Head of caudate nucleus (tissue), 42 donors: ENCODE measurements around the gene POU2F3.
A peak's percentile ranks its signal among the peaks of the same experiment; 100 is the strongest.

Source experiments
- DNase-seq, 42 donors: peaks; one replicate each; pipeline versions ENCODE4 v3.0.0 to v3.0.0-alpha.2; 2020 to 2021; ENCODE audit warnings: mixed read lengths in 7 of 42
- intact Hi-C: fragments of 100-400 bp; cut with DNase I; formaldehyde crosslinking; loops from one replicate; pipeline ENCODE4 v1.15.0; 2022

Gene POU2F3

GRCh38 chr11:120330045-120330444 is 90.1 kb downstream of the POU2F3 start:
- intact Hi-C loops = loop anchor here (10.0 kb wide), 1 partner anchor 55 kb away; no protein-coding TSS in a partner anchor
- no peak for DNase-seq

- intact Hi-C loops = loop anchor here (10.0 kb wide), 1 partner anchor 53 kb away; no protein-coding TSS in a partner anchor
- no peak for DNase-seq
These were observed 91.5 kb downstream of the POU2F3 start for GRCh38 chr11:120331301-120331996.

- intact Hi-C loops = loop anchor here (10.0 kb wide), 1 partner anchor 52 kb away; no protein-coding TSS in a partner anchor
- no peak for DNase-seq
These were observed 93.1 kb downstream of the POU2F3 start for GRCh38 chr11:120332822-120333716.

- no peak for DNase-seq
- intact Hi-C loops = loop anchor here (10.0 kb wide), 1 partner anchor 51 kb away; no protein-coding TSS in a partner anchor
These were observed 93.9 kb downstream of the POU2F3 start for GRCh38 chr11:120333801-120334200.

- no peak for DNase-seq
These were observed 94.4 kb downstream of the POU2F3 start for GRCh38 chr11:120334332-120334731.

GRCh38 chr11:120334894-120335462 is 95.0 kb downstream of the POU2F3 start:
- peak in 35 of 42 donors; percentile 22 to 90 (median 64) for DNase-seq

More at GRCh38 chr11:120334332-120334731, 94.4 kb downstream of the POU2F3 start:
- intact Hi-C loops = loop anchor here (10.0 kb wide), 1 partner anchor 50 kb away; no protein-coding TSS in a partner anchor

GRCh38 chr11:120335556-120335907 is 95.6 kb downstream of the POU2F3 start:
- peak in 2 of 42 donors; percentile 8 to 39 for DNase-seq
- intact Hi-C loops = loop anchor here (5.0 to 10.0 kb wide), 2 partner anchors 49 to 177 kb away; partner anchors contain the start of gene GRIK4

More at GRCh38 chr11:120334894-120335462, 95.0 kb downstream of the POU2F3 start:
- intact Hi-C loops = loop anchor here (5.0 to 10.0 kb wide), 2 partner anchors 50 to 177 kb away; partner anchors contain the start of gene GRIK4

GRCh38 chr11:120335908-120336640 is 96.1 kb downstream of the POU2F3 start, which contains the start of gene ARHGEF12:
ARHGEF12 (plus strand) TSS chr11:120336413; CDS start chr11:120337244, 831 bp downstream.
- intact Hi-C loops = loop anchor here (5.0 to 10.0 kb wide), 2 partner anchors 49 to 176 kb away; partner anchors contain the start of gene GRIK4

GRCh38 chr11:120336641-120337354 is 96.9 kb downstream of the POU2F3 start:
- DNase-seq = peak in 38 of 42 donors; percentile 14 to 73 (median 46)
- intact Hi-C loops = loop anchor here (5.0 to 10.0 kb wide), 2 partner anchors 48 to 176 kb away; partner anchors contain the start of gene GRIK4

More at GRCh38 chr11:120335908-120336640, 96.1 kb downstream of the POU2F3 start, which contains the start of gene ARHGEF12:
- DNase-seq = peak; percentile 74 to 97 (median 94)

- DNase-seq = peak in 12 of 42 donors; percentile 19 to 62 (median 26)
These were observed 97.6 kb downstream of the POU2F3 start for GRCh38 chr11:120337355-120338106.

GRCh38 chr11:120338107-120338933 is 98.4 kb downstream of the POU2F3 start:
- intact Hi-C loops = loop anchor here (5.0 to 10.0 kb wide), 2 partner anchors 46 to 174 kb away; partner anchors contain the start of gene GRIK4
- no peak for DNase-seq

More at GRCh38 chr11:120337355-120338106, 97.6 kb downstream of the POU2F3 start:
- intact Hi-C loops = loop anchor here (5.0 to 10.0 kb wide), 2 partner anchors 47 to 175 kb away; partner anchors contain the start of gene GRIK4

- intact Hi-C loops = loop anchor here (5.0 to 10.0 kb wide), 2 partner anchors 45 to 173 kb away; partner anchors contain the start of gene GRIK4
- peak in 32 of 42 donors; percentile 16 to 80 (median 46) for DNase-seq
These were observed 99.5 kb downstream of the POU2F3 start for GRCh38 chr11:120339394-120339890.

GRCh38 chr11:120340529-120340928 is 100.6 kb downstream of the POU2F3 start:
- intact Hi-C loops = no loop called here
- DNase-seq = no peak

GRCh38 chr11:120342226-120342625 is 102.3 kb downstream of the POU2F3 start:
- no peak for DNase-seq
- intact Hi-C loops = no loop called here

- no peak for DNase-seq
- intact Hi-C loops = no loop called here
These were observed 102.7 kb downstream of the POU2F3 start for GRCh38 chr11:120342678-120343077.
